ENCODE data around the gene NLGN1.

The NLGN1 gene

GRCh38 chr3:174116421-174116820 is 718.9 kb downstream of the NLGN1 start:
- DNase-seq, result no peak

- DNase-seq, result no peak
Measured at GRCh38 chr3:174120997-174121396, 723.5 kb downstream of the NLGN1 start.

- DNase-seq, result no peak
Measured at GRCh38 chr3:174122411-174122810, 724.9 kb downstream of the NLGN1 start.

- DNase-seq, result peak; percentile 9 to 37
Measured at GRCh38 chr3:174125267-174125824, 727.8 kb downstream of the NLGN1 start.

- no peak for DNase-seq
Measured at GRCh38 chr3:174126990-174127758, 729.6 kb downstream of the NLGN1 start.

GRCh38 chr3:174132006-174132405 is 734.5 kb downstream of the NLGN1 start:
- no peak for DNase-seq

- no peak for DNase-seq
Measured at GRCh38 chr3:174132421-174133042, 735.0 kb downstream of the NLGN1 start.

GRCh38 chr3:174146008-174146407 is 748.5 kb downstream of the NLGN1 start:
- DNase-seq, result no peak

GRCh38 chr3:174147798-174148197 is 750.3 kb downstream of the NLGN1 start:
- no peak for DNase-seq

- DNase-seq, result no peak
Measured at GRCh38 chr3:174153871-174154270, 756.3 kb downstream of the NLGN1 start.

- no peak for DNase-seq
Measured at GRCh38 chr3:174156200-174156599, 758.7 kb downstream of the NLGN1 start.

- DNase-seq, result no peak
Measured at GRCh38 chr3:174158674-174159073, 761.1 kb downstream of the NLGN1 start.

GRCh38 chr3:174159604-174160003 is 762.1 kb downstream of the NLGN1 start:
- DNase-seq, result no peak

GRCh38 chr3:174162550-174162949 is 765.0 kb downstream of the NLGN1 start:
- DNase-seq, result no peak

- no peak for DNase-seq
Measured at GRCh38 chr3:174168026-174168425, 770.5 kb downstream of the NLGN1 start.

- no peak for DNase-seq
Measured at GRCh38 chr3:174168538-174169254, 771.2 kb downstream of the NLGN1 start.

- no peak for DNase-seq
Measured at GRCh38 chr3:174169736-174170135, 772.2 kb downstream of the NLGN1 start.

- no peak for DNase-seq
Measured at GRCh38 chr3:174170248-174170647, 772.7 kb downstream of the NLGN1 start.

GRCh38 chr3:174186377-174186989 is 788.9 kb downstream of the NLGN1 start:
- DNase-seq, result no peak

- no peak for DNase-seq
Measured at GRCh38 chr3:174191380-174191779, 793.8 kb downstream of the NLGN1 start.

- no peak for DNase-seq
Measured at GRCh38 chr3:174191895-174192294, 794.4 kb downstream of the NLGN1 start.

- DNase-seq, result no peak
Measured at GRCh38 chr3:174192471-174192870, 794.9 kb downstream of the NLGN1 start.

GRCh38 chr3:174193604-174194003 is 796.1 kb downstream of the NLGN1 start:
- DNase-seq, result no peak
